T-cell (primary cell): ENCODE data around the gene PIP4K2A. TPM values are rescaled to one million over a fixed set of nuclear protein-coding genes. Genes with fewer than 3 reads are reported as not detected.

Source experiments
- ATAC-seq, 4 experiments: fragments of 200-7000 bp in 3 of 4; fragments of 150-1000 bp in 1 of 4; cut with Tn5 transposase; replicated peaks in 1 of 4; 1 replicate in 3 of 4; 2 replicates in 1 of 4; pipeline ENCODE4 v1.10.0; 2021; ENCODE audit warnings: moderate library complexity in 3 of 4, mild to moderate bottlenecking in 2 of 4, moderate number of reproducible peaks in 1 of 4
- CTCF ChIA-PET, 2 donors: fragments of 300-600 bp; sonication (Branson Sonifier 250); formaldehyde crosslinking; loops; one replicate each; lab custom pipeline; 2022; ENCODE audit warnings: antibody characterized with exemption in 2 of 2; lab: Charles Lee
- POLR2A ChIA-PET, 2 donors: fragments of 300-600 bp; sonication (Branson Sonifier 250); formaldehyde crosslinking; loops; one replicate each; lab custom pipeline; 2022; ENCODE audit warnings: antibody characterized with exemption in 2 of 2; lab: Charles Lee
- DNase-seq, 35 experiments: peaks; one replicate each; pipeline versions ENCODE4 v3.0.0 to v3.0.0-alpha.2; 2013 to 2023
- H3K27ac ChIP-seq: one replicate; pipeline ENCODE4 v1.5.1; 2013; ENCODE audit warnings: low read length
- H3K27me3 ChIP-seq, 2 experiments: replicated peaks in 1 of 2; 1 replicate in 1 of 2; 2 replicates in 1 of 2; pipeline versions ENCODE4 v1.6.1 to v1.7.0; 2013; ENCODE audit warnings: low read length in 1 of 2, mixed read lengths in 1 of 2; ENCODE audit not compliant: control insufficient read depth in 2 of 2, insufficient read depth in 2 of 2; ENCODE audit errors: extremely low read depth in 1 of 2
- H3K36me3 ChIP-seq, 2 donors: 1 replicate in 1 of 2; 2 replicates in 1 of 2; pipeline versions ENCODE4 v1.6.1 to v1.7.0; 2013; ENCODE audit warnings: low read length in 1 of 2; ENCODE audit not compliant: control insufficient read depth in 2 of 2, insufficient read depth in 1 of 2; ENCODE audit errors: extremely low read depth in 1 of 2
- H3K4me1 ChIP-seq, 2 experiments: 1 replicate in 1 of 2; 2 replicates in 1 of 2; pipeline versions ENCODE4 v1.6.1 to v1.7.0; 2013; ENCODE audit warnings: low read length in 2 of 2, mixed read lengths in 1 of 2; ENCODE audit not compliant: insufficient read depth in 2 of 2, control insufficient read depth in 1 of 2; ENCODE audit errors: extremely low read depth in 1 of 2
- H3K4me3 ChIP-seq, 2 donors: 1 replicate in 1 of 2; 2 replicates in 1 of 2; pipeline versions ENCODE4 v1.5.1 to v1.7.0; 2013; ENCODE audit warnings: mild to moderate bottlenecking in 2 of 2, low read length in 1 of 2, moderate library complexity in 1 of 2; ENCODE audit not compliant: control insufficient read depth in 1 of 2; ENCODE audit errors: extremely low read depth in 1 of 2
- H3K9me3 ChIP-seq: 2 replicates; pipeline ENCODE4 v1.7.0; 2013
- H3K27ac Mint-ChIP-seq, 2 donors: one replicate each; pipeline ENCODE4 v1.8.0; 2020 to 2021; ENCODE audit warnings: mild to moderate bottlenecking in 2 of 2, mixed read lengths in 2 of 2
- H3K27me3 Mint-ChIP-seq, 2 donors: one replicate each; pipeline ENCODE4 v1.8.0; 2021 to 2022; ENCODE audit warnings: mixed read lengths in 2 of 2
- H3K36me3 Mint-ChIP-seq: one replicate; pipeline ENCODE4 v1.8.0; 2021; ENCODE audit warnings: mixed read lengths
- H3K4me1 Mint-ChIP-seq, 3 donors: one replicate each; pipeline ENCODE4 v1.8.0; 2020 to 2022; ENCODE audit warnings: mixed read lengths in 3 of 3, mild to moderate bottlenecking in 1 of 3
- H3K4me3 Mint-ChIP-seq, 3 donors: one replicate each; pipeline ENCODE4 v1.8.0; 2020 to 2022; ENCODE audit warnings: mild to moderate bottlenecking in 3 of 3, mixed read lengths in 3 of 3, moderate library complexity in 3 of 3
- H3K9me3 Mint-ChIP-seq, 3 donors: one replicate each; pipeline ENCODE4 v1.8.0; 2020 to 2022; ENCODE audit warnings: mixed read lengths in 3 of 3
- WGBS: methylation state at CpG from one replicate; pipeline ENCODE4 v1.1.5; 2013; ENCODE audit warnings: missing lambda C conversion rate; ENCODE audit not compliant: insufficient coverage; 5-methylcytosine and 5-hydroxymethylcytosine counted together
- total RNA-seq, 35 experiments: library from RNA in 6 of 35; stranded (reverse) in 6 of 35; fragments of 120-200 nt in 1 of 35; gene quantifications; one replicate each; pipeline versions ENCODE4 v1.2.1 to v1.2.4 and lab custom pipeline; 2013 to 2026

Gene PIP4K2A
- total RNA-seq, 5 donors from 2014 or later (not counting 1 experiment from before 2014, with no cell fraction given): 129 to 238 (median 160) TPM

DNA sequence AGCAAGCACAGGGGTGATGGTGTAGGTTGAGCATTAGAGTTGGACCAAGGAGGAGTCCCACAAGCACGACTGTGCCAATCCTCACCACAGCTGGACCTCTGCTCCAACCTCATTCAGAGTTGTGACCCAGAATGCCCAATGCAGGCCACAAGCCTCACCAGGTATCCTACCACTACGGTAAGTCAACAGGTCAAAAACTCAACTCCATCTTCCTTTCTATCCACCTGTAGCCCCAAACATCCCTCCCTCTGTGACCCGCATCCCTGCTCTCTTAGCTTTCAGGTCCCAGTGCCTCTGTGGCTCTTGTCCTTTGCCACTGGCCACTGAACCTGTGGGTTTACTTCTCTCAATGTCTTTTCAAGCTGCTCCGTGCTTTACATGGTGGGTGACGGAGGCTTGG is 112.8 kb downstream of the PIP4K2A start:
- peak overlapping the region; percentile 77 for H3K27ac ChIP-seq
- peak overlapping the region; percentile 91 to 93 for H3K27ac Mint-ChIP-seq
- DNase-seq: no peak
- H3K27me3 ChIP-seq: no peaks in the 10 kb centered on the region
- H3K36me3 ChIP-seq: peaks cover 3 to 14% of the 10 kb centered on the region in 2 donors
- H3K4me3 Mint-ChIP-seq: peak overlapping the region in 2 of 3 donors; percentile 32 to 54
- H3K4me3 ChIP-seq: no peak overlapping the region
- H3K27me3 Mint-ChIP-seq: no peaks in the 10 kb centered on the region
- H3K4me1 ChIP-seq: peaks cover 31 to 83% of the 10 kb centered on the region in 2 experiments
- peaks cover 44% of the 10 kb centered on the region for H3K36me3 Mint-ChIP-seq
- WGBS: 89% methylated on average over 3 of the region's 5 CpGs
- H3K9me3 Mint-ChIP-seq: no peaks in the 10 kb centered on the region
- no peak for ATAC-seq
- H3K4me1 Mint-ChIP-seq: peaks cover 82 to 94% (median 92%) of the 10 kb centered on the region in 3 donors
- POLR2A ChIA-PET: interaction anchor here in 1 of 2 donors (1.2 kb wide), 1 partner anchor 34 kb away, joined by 3 read pairs; no protein-coding TSS in a partner anchor
- no peaks in the 10 kb centered on the region for H3K9me3 ChIP-seq
- CTCF ChIA-PET: interaction anchor here in 1 of 2 donors (0.6 to 1.6 kb wide), 3 partner anchors 10 to 22 kb away, joined by 3 to 6 read pairs (median 5); no protein-coding TSS in a partner anchor

DNA sequence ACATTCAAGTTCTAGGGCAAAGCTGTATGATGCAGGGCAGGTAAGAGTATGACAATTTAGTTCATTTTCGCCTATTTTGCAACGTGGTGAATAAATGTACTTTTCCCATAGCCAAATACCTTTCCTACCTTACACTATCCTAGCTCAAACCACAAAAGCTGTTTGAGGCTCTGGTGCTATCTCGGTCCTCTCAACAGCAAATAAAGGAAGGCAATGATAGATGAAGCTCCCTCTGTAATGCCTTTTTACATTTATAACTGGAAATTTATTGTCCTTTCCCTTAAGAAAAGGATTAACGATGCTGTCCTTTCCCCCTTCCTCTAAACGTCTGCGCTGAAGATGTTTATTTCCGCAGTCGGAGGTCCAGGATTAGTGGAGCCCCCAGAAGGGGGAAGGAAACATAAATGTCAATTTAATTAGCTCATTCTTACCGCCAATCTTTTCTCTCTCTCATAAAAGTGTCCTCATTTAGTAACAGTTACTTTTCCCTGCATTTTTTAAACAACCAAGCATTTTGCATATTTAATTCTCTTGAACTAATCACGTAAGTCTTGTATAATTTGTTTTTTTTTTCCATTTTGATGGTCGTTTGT is 114.6 kb downstream of the PIP4K2A start:
- Mint-ChIP-seq H3K4me1 (peaks cover 73 to 92% (median 88%) of the 10 kb centered on the region in 3 donors), H3K4me3 (no peak overlapping the region), H3K36me3 (peaks cover 39% of the 10 kb centered on the region), H3K27ac (peak overlapping the region; percentile 85 to 91), H3K27me3 (no peaks in the 10 kb centered on the region), H3K9me3 (no peaks in the 10 kb centered on the region)
- H3K27ac ChIP-seq: peak overlapping the region; percentile 77
- H3K9me3 ChIP-seq: no peaks in the 10 kb centered on the region
- H3K4me3 ChIP-seq: no peak overlapping the region
- H3K27me3 ChIP-seq: no peaks in the 10 kb centered on the region
- peaks cover under 1 to 27% of the 10 kb centered on the region in 2 donors for H3K36me3 ChIP-seq
- 90% methylated on average over 2 of the region's 11 CpGs for WGBS
- ChIA-PET CTCF (interaction anchor here (0.5 to 1.5 kb wide), 7 partner anchors 10 to 110 kb away, joined by 3 to 6 read pairs (median 4); no protein-coding TSS in a partner anchor), POLR2A (interaction anchor here (1.1 to 1.4 kb wide), 2 partner anchors 12 kb away, joined by 4 to 12 read pairs; no protein-coding TSS in a partner anchor)
- ATAC-seq (no peak), DNase-seq (no peak)
- H3K4me1 ChIP-seq: peaks cover 20 to 82% of the 10 kb centered on the region in 2 experiments

DNA sequence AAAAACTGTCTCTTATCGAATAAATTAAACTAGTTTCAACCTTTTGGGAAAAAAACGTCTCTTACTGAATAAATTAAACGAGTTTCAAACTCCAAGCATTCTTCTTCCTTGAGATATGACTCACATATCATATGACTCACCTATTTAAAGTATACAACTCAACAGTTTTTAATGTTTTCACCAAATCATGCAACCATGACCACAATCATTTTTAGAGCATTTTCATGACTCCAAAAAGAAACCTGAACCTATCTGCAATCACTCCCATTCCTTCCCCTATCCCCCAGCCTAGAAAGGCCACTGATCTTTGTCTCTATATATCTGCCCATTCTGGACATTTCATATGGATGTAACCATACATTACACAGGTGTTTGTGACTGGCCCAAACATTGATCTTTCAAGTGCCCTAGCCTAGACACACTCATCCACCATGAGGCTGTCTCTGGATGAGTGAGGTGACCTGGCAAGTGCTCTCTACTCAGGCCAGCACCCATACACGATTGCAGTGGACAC is 115.3 kb downstream of the PIP4K2A start:
- Histone ChIP-seq H3K27ac (peak overlapping the region; percentile 77), H3K27me3 (no peaks in the 10 kb centered on the region), H3K4me3 (no peak overlapping the region), H3K4me1 (peaks cover 20 to 79% of the 10 kb centered on the region in 2 experiments), H3K9me3 (no peaks in the 10 kb centered on the region), H3K36me3 (peaks cover 0 to 29% of the 10 kb centered on the region in 2 donors)
- Mint-ChIP-seq H3K4me3 (peak overlapping the region in 2 of 3 donors; percentile 10 to 28), H3K4me1 (peaks cover 70 to 89% (median 85%) of the 10 kb centered on the region in 3 donors), H3K9me3 (no peaks in the 10 kb centered on the region), H3K27ac (peak overlapping the region; percentile 76 to 88), H3K27me3 (no peaks in the 10 kb centered on the region), H3K36me3 (peaks cover 39% of the 10 kb centered on the region)
- WGBS: 44% methylated on average over 3 of the region's 4 CpGs
- DNase-seq (no peak), ATAC-seq (peak in 3 of 4 experiments; percentile 42 to 57 (median 42))
- ChIA-PET POLR2A (interaction anchor here in 1 of 2 donors (1.1 kb wide), 1 partner anchor 12 kb away, joined by 4 read pairs; no protein-coding TSS in a partner anchor), CTCF (interaction anchor here (0.5 to 1.5 kb wide), 7 partner anchors 10 to 111 kb away, joined by 3 to 6 read pairs (median 4); no protein-coding TSS in a partner anchor)

DNA sequence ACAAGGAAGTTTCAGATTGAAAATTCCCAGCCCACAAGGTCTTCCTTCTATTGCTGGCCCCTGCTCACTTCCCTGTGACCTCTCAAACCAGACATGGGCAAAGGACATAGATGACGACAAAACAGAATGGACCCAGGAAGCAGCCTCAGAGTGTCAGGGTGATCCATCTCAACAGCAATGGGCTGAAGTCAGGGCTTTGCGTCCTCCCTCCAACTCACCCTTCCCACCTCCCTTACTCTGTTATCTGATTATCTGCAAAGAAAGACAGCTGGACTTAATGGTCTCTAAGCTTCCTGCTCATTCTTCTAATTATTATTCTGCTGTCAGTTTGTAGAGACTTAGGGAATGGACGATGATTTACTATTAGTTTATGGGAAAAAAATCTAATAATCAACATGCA is 115.9 kb downstream of the PIP4K2A start:
- Mint-ChIP-seq H3K4me1 (peaks cover 75 to 89% (median 84%) of the 10 kb centered on the region in 3 donors), H3K4me3 (no peak overlapping the region), H3K9me3 (no peaks in the 10 kb centered on the region), H3K27ac (peak overlapping the region; percentile 76 to 88), H3K27me3 (no peaks in the 10 kb centered on the region), H3K36me3 (peaks cover 34% of the 10 kb centered on the region)
- Histone ChIP-seq H3K27me3 (no peaks in the 10 kb centered on the region), H3K9me3 (no peaks in the 10 kb centered on the region), H3K4me1 (peaks cover 20 to 77% of the 10 kb centered on the region in 2 experiments), H3K4me3 (no peak overlapping the region), H3K36me3 (peaks cover 0 to 34% of the 10 kb centered on the region in 2 donors), H3K27ac (peak overlapping the region; percentile 77)
- ATAC-seq (no peak), DNase-seq (no peak)
- POLR2A ChIA-PET: no interaction called here
- WGBS: 80% methylated on average over 1 of the region's 3 CpGs
- CTCF ChIA-PET: no interaction called here

DNA sequence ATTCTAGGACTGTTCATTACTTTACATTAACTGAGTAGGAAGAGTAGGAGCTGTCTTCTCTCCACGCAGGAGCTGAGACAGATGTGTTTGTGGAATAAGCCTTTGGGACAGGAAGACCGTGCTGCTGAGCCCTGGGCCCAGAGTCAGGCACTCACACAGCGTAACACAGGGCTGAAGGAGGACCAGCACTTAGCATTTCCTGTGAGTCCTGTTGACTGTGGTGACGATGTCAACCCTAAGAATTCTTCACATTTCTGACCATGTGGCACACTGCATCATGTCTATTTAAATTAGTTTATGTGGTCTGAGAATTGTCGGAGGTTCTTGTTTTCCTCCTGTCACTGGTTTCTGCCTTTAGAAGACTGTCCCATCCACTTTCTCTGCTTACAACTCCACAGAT is 117.2 kb downstream of the PIP4K2A start:
- ChIA-PET POLR2A (interaction anchor here (0.6 to 0.7 kb wide), 3 partner anchors 22 to 1108 kb away, joined by 3 to 4 read pairs (median 3); no protein-coding TSS in a partner anchor), CTCF (interaction anchor here in 1 of 2 donors (0.8 to 1.9 kb wide), 3 partner anchors 12 to 45 kb away, joined by 3 to 6 read pairs (median 6); no protein-coding TSS in a partner anchor)
- peaks cover 20 to 80% of the 10 kb centered on the region in 2 experiments for H3K4me1 ChIP-seq
- peak overlapping the region; percentile 77 for H3K27ac ChIP-seq
- H3K27me3 ChIP-seq: no peaks in the 10 kb centered on the region
- ATAC-seq (peak; percentile 59 to 73 (median 62)), DNase-seq (peak in 13 of 35 experiments; percentile 16 to 73 (median 30))
- H3K9me3 ChIP-seq: no peaks in the 10 kb centered on the region
- H3K4me3 ChIP-seq: no peak overlapping the region
- H3K27me3 Mint-ChIP-seq: no peaks in the 10 kb centered on the region
- H3K27ac Mint-ChIP-seq: peak overlapping the region; percentile 76 to 88
- H3K4me1 Mint-ChIP-seq: peaks cover 81 to 93% (median 86%) of the 10 kb centered on the region in 3 donors
- peaks cover 40% of the 10 kb centered on the region for H3K36me3 Mint-ChIP-seq
- peaks cover 2 to 43% of the 10 kb centered on the region in 2 donors for H3K36me3 ChIP-seq
- H3K9me3 Mint-ChIP-seq: no peaks in the 10 kb centered on the region
- peak overlapping the region; percentile 18 to 60 (median 45) for H3K4me3 Mint-ChIP-seq
- 17% methylated on average over 2 of the region's 5 CpGs for WGBS

DNA sequence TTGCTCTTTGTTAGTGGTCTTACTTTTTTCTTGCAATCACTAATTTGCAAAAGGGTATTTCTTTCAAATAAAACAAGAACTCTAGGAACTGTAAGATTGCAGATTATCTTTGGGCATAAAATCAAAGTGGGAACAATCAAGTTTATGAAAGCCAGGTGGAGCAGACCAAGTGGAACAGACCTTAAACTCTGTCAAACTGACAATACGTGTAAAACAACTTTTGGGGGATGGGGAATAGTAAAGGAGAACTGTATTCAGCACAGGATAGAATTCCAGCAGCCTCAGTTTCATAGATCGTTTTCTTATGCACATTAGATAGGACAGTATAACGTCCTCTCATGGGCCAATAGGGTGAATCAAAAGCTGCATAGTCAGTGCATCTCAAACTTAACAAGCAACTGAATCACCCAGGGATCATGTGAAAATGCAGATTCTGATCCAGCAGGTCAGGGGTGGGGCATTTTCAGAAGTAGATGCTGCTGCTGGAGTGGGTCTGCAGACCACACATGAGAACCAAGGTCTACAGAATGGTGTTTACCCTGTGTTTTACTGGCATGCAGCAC is 120.7 kb downstream of the PIP4K2A start:
- Histone ChIP-seq H3K27ac (no peak overlapping the region), H3K9me3 (no peaks in the 10 kb centered on the region), H3K27me3 (no peaks in the 10 kb centered on the region), H3K36me3 (peaks cover 6 to 63% of the 10 kb centered on the region in 2 donors), H3K4me3 (no peak overlapping the region), H3K4me1 (peaks cover 3 to 55% of the 10 kb centered on the region in 2 experiments)
- ATAC-seq (no peak), DNase-seq (no peak)
- peak overlapping the region; percentile 7 to 36 for H3K27ac Mint-ChIP-seq
- no peak overlapping the region for H3K4me3 Mint-ChIP-seq
- no peaks in the 10 kb centered on the region for H3K27me3 Mint-ChIP-seq
- peaks cover 46% of the 10 kb centered on the region for H3K36me3 Mint-ChIP-seq
- H3K9me3 Mint-ChIP-seq: no peaks in the 10 kb centered on the region
- ChIA-PET CTCF (no interaction called here), POLR2A (interaction anchor here (0.5 to 0.6 kb wide), 2 partner anchors 41 to 695 kb away, joined by 3 to 4 read pairs; no protein-coding TSS in a partner anchor)
- peaks cover 55 to 81% (median 76%) of the 10 kb centered on the region in 3 donors for H3K4me1 Mint-ChIP-seq
- no CpG with 5 or more reads among the region's 3 CpGs for WGBS
